SK-N-SH treated with all-trans-retinoic acid at 6 μM for 48 hours (cell line): ENCODE results near the gene LRCH1.

ENCODE experiments used
- GLIS3 ChIP-seq: fragments of 250-450 bp; sonication (Bioruptor Pico); IDR thresholded peaks from 2 replicates; pipeline ENCODE4 v1.5.0; 2020; ENCODE audit warnings: mild to moderate bottlenecking, moderate library complexity
- TOX ChIP-seq: fragments of 250-450 bp; sonication (Bioruptor Pico); IDR thresholded peaks from 2 replicates; pipeline ENCODE4 v1.8.0; 2021; ENCODE audit warnings: mild to moderate bottlenecking, moderate library complexity, borderline replicate concordance
- TF ChIP-seq, protein P1 (sequence below): fragments of 250-450 bp; sonication (Bioruptor Pico); IDR thresholded peaks from 2 replicates; pipeline ENCODE4 v1.8.0; 2020; ENCODE audit warnings: mild to moderate bottlenecking, moderate library complexity, borderline replicate concordance

DNA sequence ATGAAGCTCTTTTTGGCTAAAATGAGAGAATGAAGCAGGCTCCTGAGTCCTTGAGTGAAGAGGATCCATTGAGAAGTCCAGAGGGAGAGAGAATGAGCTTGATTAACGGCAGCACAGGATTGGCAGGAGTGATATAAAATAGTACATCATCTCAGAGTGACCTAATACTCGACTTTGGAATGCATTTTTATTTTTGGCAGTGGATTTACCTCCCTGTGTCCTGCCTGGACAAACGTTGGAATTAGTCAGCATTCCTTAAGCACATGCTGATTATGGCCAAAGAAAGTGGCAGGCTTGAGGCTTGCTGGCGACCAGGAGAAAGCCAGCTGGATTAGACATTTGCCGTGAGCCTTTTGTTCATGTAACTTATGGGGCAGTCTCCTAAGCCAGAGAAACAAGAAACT lies 22.9 kb downstream of the LRCH1 start:
- no peak for TF ChIP-seq GLIS3 (CRISPR knock-in tag)
- TF ChIP-seq, protein P1, sequence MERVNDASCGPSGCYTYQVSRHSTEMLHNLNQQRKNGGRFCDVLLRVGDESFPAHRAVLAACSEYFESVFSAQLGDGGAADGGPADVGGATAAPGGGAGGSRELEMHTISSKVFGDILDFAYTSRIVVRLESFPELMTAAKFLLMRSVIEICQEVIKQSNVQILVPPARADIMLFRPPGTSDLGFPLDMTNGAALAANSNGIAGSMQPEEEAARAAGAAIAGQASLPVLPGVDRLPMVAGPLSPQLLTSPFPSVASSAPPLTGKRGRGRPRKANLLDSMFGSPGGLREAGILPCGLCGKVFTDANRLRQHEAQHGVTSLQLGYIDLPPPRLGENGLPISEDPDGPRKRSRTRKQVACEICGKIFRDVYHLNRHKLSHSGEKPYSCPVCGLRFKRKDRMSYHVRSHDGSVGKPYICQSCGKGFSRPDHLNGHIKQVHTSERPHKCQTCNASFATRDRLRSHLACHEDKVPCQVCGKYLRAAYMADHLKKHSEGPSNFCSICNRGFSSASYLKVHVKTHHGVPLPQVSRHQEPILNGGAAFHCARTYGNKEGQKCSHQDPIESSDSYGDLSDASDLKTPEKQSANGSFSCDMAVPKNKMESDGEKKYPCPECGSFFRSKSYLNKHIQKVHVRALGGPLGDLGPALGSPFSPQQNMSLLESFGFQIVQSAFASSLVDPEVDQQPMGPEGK (CRISPR knock-in tag), result no peak
- TF ChIP-seq TOX (CRISPR knock-in tag), result no peak
